Tibial artery (tissue), 4 donors: ENCODE data around the gene CYGB.
A peak's percentile ranks its signal among the peaks of the same experiment; 100 is the strongest.

Experiments used
- DNase-seq, 2 donors: peaks; one replicate each; pipeline ENCODE4 v3.0.0-alpha.2; 2019
- H3K27ac ChIP-seq, 2 donors: fragments of 200-600 bp; sonication (generic) in 1 of 2; 1 replicate in 1 of 2; 2 replicates in 1 of 2; pipeline ENCODE4 v1.5.1; 2018 to 2019; ENCODE audit warnings: mild to moderate bottlenecking in 1 of 2
- H3K27me3 ChIP-seq, 2 donors: fragments of 200-600 bp; sonication (generic) in 1 of 2; one replicate each; pipeline versions ENCODE4 v1.5.1 to v1.6.0; 2016 to 2019
- H3K36me3 ChIP-seq, 3 donors: fragments of 200-600 bp; sonication (generic) in 2 of 3; one replicate each; pipeline ENCODE4 v1.5.1; 2016 to 2019; ENCODE audit warnings: mild to moderate bottlenecking in 2 of 3
- H3K4me1 ChIP-seq, 4 donors: fragments of 200-600 bp; sonication (generic) in 2 of 4; 1 replicate in 3 of 4; 2 replicates in 1 of 4; pipeline ENCODE4 v1.5.1; 2016 to 2019
- H3K4me3 ChIP-seq, 2 donors: fragments of 200-600 bp; sonication (generic) in 1 of 2; 1 replicate in 1 of 2; 2 replicates in 1 of 2; pipeline ENCODE4 v1.5.1; 2018 to 2019; ENCODE audit warnings: mild to moderate bottlenecking in 2 of 2
- H3K9me3 ChIP-seq, 3 donors: fragments of 200-600 bp; sonication (generic) in 1 of 3; one replicate each; pipeline ENCODE4 v1.5.1; 2016 to 2019
- CTCF ChIP-seq, 2 experiments: fragments of 200-600 bp in 1 of 2; fragments of 450-650 bp in 1 of 2; IDR thresholded peaks; one replicate each; pipeline ENCODE4 v1.5.1; 2017 to 2019; ENCODE audit warnings: antibody characterized with exemption in 2 of 2, mild to moderate bottlenecking in 1 of 2, moderate library complexity in 1 of 2
- intact Hi-C: fragments of 100-400 bp; cut with DNase I; formaldehyde crosslinking; loops from one replicate; pipeline ENCODE4 v1.15.0; 2023; ENCODE audit warnings: low total_unique reads

Gene CYGB

GRCh38 chr17:76584427-76585032, 47.0 kb upstream of the CYGB start:
- no peak for TF ChIP-seq CTCF (IDR thresholded peaks at IDR 0.05)
- Histone ChIP-seq H3K27me3 (peaks cover 0 to 47% of the 10 kb centered on the region in 2 donors), H3K27ac (no peak overlapping the region), H3K9me3 (no peaks in the 10 kb centered on the region), H3K4me3 (peak overlapping the region; percentile 46 to 63), H3K4me1 (peaks cover 4 to 25% (median 19%) of the 10 kb centered on the region in 4 donors), H3K36me3 (no peaks in the 10 kb centered on the region)
- intact Hi-C loops = no loop called here
- no peak for DNase-seq

GRCh38 chr17:76582660-76583059, 45.2 kb upstream of the CYGB start:
- H3K4me3 ChIP-seq = no peak overlapping the region
- no peak for DNase-seq
- H3K27ac ChIP-seq = no peak overlapping the region
- peaks cover 4 to 25% (median 19%) of the 10 kb centered on the region in 4 donors for H3K4me1 ChIP-seq
- intact Hi-C loops = no loop called here
- no peaks in the 10 kb centered on the region for H3K9me3 ChIP-seq
- H3K36me3 ChIP-seq = no peaks in the 10 kb centered on the region
- H3K27me3 ChIP-seq = peaks cover 0 to 29% of the 10 kb centered on the region in 2 donors
- no peak for TF ChIP-seq CTCF (IDR thresholded peaks at IDR 0.05)

GRCh38 chr17:76581515-76581914, 44.0 kb upstream of the CYGB start:
- Histone ChIP-seq H3K27me3 (peaks cover 0 to 21% of the 10 kb centered on the region in 2 donors), H3K36me3 (no peaks in the 10 kb centered on the region), H3K27ac (no peak overlapping the region), H3K4me3 (no peak overlapping the region), H3K4me1 (peaks cover 4 to 21% (median 17%) of the 10 kb centered on the region in 4 donors), H3K9me3 (no peaks in the 10 kb centered on the region)
- intact Hi-C loops = no loop called here
- DNase-seq = no peak
- TF ChIP-seq CTCF (IDR thresholded peaks at IDR 0.05) = no peak

GRCh38 chr17:76579281-76579680, 41.8 kb upstream of the CYGB start:
- no peaks in the 10 kb centered on the region for H3K4me1 ChIP-seq
- no peaks in the 10 kb centered on the region for H3K36me3 ChIP-seq
- no peaks in the 10 kb centered on the region for H3K27me3 ChIP-seq
- no peaks in the 10 kb centered on the region for H3K9me3 ChIP-seq
- no peak overlapping the region for H3K27ac ChIP-seq
- DNase-seq = no peak
- no peak for TF ChIP-seq CTCF (IDR thresholded peaks at IDR 0.05)
- H3K4me3 ChIP-seq = no peak overlapping the region
- intact Hi-C loops = no loop called here

- no peaks in the 10 kb centered on the region for H3K4me1 ChIP-seq
- H3K9me3 ChIP-seq = no peaks in the 10 kb centered on the region
- no peaks in the 10 kb centered on the region for H3K36me3 ChIP-seq
- H3K4me3 ChIP-seq = no peak overlapping the region
- intact Hi-C loops = no loop called here
- no peak for TF ChIP-seq CTCF (IDR thresholded peaks at IDR 0.05)
- H3K27ac ChIP-seq = no peak overlapping the region
- H3K27me3 ChIP-seq = no peaks in the 10 kb centered on the region
- no peak for DNase-seq
These were observed 40.9 kb upstream of the CYGB start for GRCh38 chr17:76578376-76578775.

GRCh38 chr17:76577876-76578275, 40.4 kb upstream of the CYGB start:
- Histone ChIP-seq H3K36me3 (no peaks in the 10 kb centered on the region), H3K27me3 (no peaks in the 10 kb centered on the region), H3K27ac (no peak overlapping the region), H3K9me3 (no peaks in the 10 kb centered on the region), H3K4me3 (no peak overlapping the region), H3K4me1 (no peaks in the 10 kb centered on the region)
- DNase-seq = no peak
- intact Hi-C loops = no loop called here
- no peak for TF ChIP-seq CTCF (IDR thresholded peaks at IDR 0.05)
